ENCODE results near the gene CELSR1.

GRCh38 chr22:46394622-46395021 is 142.8 kb downstream of the CELSR1 start:
- TF ChIP-seq, protein P1, sequence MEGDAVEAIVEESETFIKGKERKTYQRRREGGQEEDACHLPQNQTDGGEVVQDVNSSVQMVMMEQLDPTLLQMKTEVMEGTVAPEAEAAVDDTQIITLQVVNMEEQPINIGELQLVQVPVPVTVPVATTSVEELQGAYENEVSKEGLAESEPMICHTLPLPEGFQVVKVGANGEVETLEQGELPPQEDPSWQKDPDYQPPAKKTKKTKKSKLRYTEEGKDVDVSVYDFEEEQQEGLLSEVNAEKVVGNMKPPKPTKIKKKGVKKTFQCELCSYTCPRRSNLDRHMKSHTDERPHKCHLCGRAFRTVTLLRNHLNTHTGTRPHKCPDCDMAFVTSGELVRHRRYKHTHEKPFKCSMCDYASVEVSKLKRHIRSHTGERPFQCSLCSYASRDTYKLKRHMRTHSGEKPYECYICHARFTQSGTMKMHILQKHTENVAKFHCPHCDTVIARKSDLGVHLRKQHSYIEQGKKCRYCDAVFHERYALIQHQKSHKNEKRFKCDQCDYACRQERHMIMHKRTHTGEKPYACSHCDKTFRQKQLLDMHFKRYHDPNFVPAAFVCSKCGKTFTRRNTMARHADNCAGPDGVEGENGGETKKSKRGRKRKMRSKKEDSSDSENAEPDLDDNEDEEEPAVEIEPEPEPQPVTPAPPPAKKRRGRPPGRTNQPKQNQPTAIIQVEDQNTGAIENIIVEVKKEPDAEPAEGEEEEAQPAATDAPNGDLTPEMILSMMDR (IDR thresholded peaks at IDR 0.05), result no peak
- TF ChIP-seq POLR2A (IDR thresholded peaks at IDR 0.05), result no peak

Measured in thyroid gland (tissue), 4 donors.